ENCODE measurements around the gene KRTAP16-1.

The KRTAP16-1 gene

GRCh38 chr17:41329279-41329948 is 20.3 kb upstream of the KRTAP16-1 start:
- no peak for DNase-seq

GRCh38 chr17:41328207-41328606 is 19.1 kb upstream of the KRTAP16-1 start:
- DNase-seq: no peak

- DNase-seq: no peak
These were observed 18.5 kb upstream of the KRTAP16-1 start for GRCh38 chr17:41327411-41328120.

- no peak for DNase-seq
These were observed 17.4 kb upstream of the KRTAP16-1 start for GRCh38 chr17:41326173-41327145.

- DNase-seq: no peak
These were observed 16.5 kb upstream of the KRTAP16-1 start for GRCh38 chr17:41325611-41326010.

GRCh38 chr17:41325126-41325525 is 16.0 kb upstream of the KRTAP16-1 start:
- no peak for DNase-seq

GRCh38 chr17:41324180-41325075 is 15.3 kb upstream of the KRTAP16-1 start:
- no peak for DNase-seq

GRCh38 chr17:41322903-41323895 is 14.1 kb upstream of the KRTAP16-1 start:
- DNase-seq: no peak

- no peak for DNase-seq
These were observed 13.2 kb upstream of the KRTAP16-1 start for GRCh38 chr17:41322094-41322902.

- DNase-seq: no peak
These were observed 9.1 kb upstream of the KRTAP16-1 start for GRCh38 chr17:41318231-41318630.

- DNase-seq: no peak
These were observed 6.8 kb upstream of the KRTAP16-1 start for GRCh38 chr17:41315814-41316445.

- DNase-seq: no peak
These were observed 6.2 kb upstream of the KRTAP16-1 start, which contains the start of gene KRTAP17-1 for GRCh38 chr17:41315204-41315794. KRTAP17-1 (minus strand) TSS chr17:41315710; CDS start chr17:41315650, 60 bp downstream.

- DNase-seq: no peak
These were observed 2.0 kb upstream of the KRTAP16-1 start for GRCh38 chr17:41311111-41311510.

GRCh38 chr17:41308251-41308917 is 725 bp downstream of the KRTAP16-1 start:
- no peak for DNase-seq

- DNase-seq: no peak
These were observed 1.5 kb downstream of the KRTAP16-1 start for GRCh38 chr17:41307647-41308046.

GRCh38 chr17:41304091-41304490 is 5.0 kb downstream of the KRTAP16-1 start:
- DNase-seq: no peak

- DNase-seq: no peak
These were observed 6.1 kb downstream of the KRTAP16-1 start for GRCh38 chr17:41302981-41303380.

All from cortex of kidney (tissue), 1 donor.